ENCODE results near the gene ITPR1. TPM values are rescaled to one million over a fixed set of nuclear protein-coding genes. Genes with fewer than 3 reads are reported as not detected.

ITPR1 gene
- total and polyA plus RNA-seq, 4 donors: 3.7 to 39.4 (median 8.2) TPM

DNA sequence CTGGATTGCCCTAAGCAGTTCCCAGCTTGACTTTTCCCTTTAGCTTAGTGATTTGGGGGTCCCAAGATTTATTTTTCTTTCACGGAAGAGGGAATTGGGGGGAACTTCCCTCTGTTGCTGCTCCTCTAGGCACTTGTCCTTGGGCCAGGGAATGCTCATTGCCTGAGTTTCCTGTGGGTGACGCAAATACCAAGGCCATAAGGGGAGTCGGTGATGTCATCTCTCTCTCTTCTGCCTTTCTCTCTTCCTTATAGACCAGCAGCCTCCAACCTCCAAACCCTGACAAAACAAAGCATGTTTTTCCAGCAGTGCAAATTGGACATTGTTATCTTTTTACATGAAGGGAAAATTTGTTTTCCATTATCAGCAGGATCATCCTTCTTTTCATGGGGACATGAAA is 120.2 kb downstream of the ITPR1 start:
- no peak for TF ChIP-seq HNF4G (IDR thresholded peaks at IDR 0.05)
- TF ChIP-seq FOXA2 (IDR thresholded peaks at IDR 0.05): no peak
- no peak for TF ChIP-seq NR2F2 (IDR thresholded peaks at IDR 0.05)
- TF ChIP-seq YY1 (IDR thresholded peaks at IDR 0.05): no peak
- no peak for TF ChIP-seq SP1 (IDR thresholded peaks at IDR 0.05)
- TF ChIP-seq JUND (IDR thresholded peaks at IDR 0.05): no peak
- TF ChIP-seq, protein P1, sequence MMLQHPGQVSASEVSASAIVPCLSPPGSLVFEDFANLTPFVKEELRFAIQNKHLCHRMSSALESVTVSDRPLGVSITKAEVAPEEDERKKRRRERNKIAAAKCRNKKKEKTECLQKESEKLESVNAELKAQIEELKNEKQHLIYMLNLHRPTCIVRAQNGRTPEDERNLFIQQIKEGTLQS (IDR thresholded peaks at IDR 0.05): no peak
- no peak for TF ChIP-seq EGR1 (IDR thresholded peaks at IDR 0.05; ENCODE audit: low read depth in 2 of 2)
- TF ChIP-seq TAF1 (conservative IDR thresholded peaks at IDR 0.05): no peak
- TF ChIP-seq, protein P2, sequence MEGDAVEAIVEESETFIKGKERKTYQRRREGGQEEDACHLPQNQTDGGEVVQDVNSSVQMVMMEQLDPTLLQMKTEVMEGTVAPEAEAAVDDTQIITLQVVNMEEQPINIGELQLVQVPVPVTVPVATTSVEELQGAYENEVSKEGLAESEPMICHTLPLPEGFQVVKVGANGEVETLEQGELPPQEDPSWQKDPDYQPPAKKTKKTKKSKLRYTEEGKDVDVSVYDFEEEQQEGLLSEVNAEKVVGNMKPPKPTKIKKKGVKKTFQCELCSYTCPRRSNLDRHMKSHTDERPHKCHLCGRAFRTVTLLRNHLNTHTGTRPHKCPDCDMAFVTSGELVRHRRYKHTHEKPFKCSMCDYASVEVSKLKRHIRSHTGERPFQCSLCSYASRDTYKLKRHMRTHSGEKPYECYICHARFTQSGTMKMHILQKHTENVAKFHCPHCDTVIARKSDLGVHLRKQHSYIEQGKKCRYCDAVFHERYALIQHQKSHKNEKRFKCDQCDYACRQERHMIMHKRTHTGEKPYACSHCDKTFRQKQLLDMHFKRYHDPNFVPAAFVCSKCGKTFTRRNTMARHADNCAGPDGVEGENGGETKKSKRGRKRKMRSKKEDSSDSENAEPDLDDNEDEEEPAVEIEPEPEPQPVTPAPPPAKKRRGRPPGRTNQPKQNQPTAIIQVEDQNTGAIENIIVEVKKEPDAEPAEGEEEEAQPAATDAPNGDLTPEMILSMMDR (IDR thresholded peaks at IDR 0.05; ENCODE audit: low read depth, low read length, missing input control): no peak
- TF ChIP-seq GABPA (IDR thresholded peaks at IDR 0.05 in 1 of 2, conservative IDR thresholded peaks at IDR 0.05 in 1 of 2): no peak
- TF ChIP-seq, protein P3, sequence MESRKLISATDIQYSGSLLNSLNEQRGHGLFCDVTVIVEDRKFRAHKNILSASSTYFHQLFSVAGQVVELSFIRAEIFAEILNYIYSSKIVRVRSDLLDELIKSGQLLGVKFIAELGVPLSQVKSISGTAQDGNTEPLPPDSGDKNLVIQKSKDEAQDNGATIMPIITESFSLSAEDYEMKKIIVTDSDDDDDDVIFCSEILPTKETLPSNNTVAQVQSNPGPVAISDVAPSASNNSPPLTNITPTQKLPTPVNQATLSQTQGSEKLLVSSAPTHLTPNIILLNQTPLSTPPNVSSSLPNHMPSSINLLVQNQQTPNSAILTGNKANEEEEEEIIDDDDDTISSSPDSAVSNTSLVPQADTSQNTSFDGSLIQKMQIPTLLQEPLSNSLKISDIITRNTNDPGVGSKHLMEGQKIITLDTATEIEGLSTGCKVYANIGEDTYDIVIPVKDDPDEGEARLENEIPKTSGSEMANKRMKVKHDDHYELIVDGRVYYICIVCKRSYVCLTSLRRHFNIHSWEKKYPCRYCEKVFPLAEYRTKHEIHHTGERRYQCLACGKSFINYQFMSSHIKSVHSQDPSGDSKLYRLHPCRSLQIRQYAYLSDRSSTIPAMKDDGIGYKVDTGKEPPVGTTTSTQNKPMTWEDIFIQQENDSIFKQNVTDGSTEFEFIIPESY (IDR thresholded peaks at IDR 0.05): no peak
- no peak for TF ChIP-seq RXRA (IDR thresholded peaks at IDR 0.05)
- no peak for TF ChIP-seq MAX (IDR thresholded peaks at IDR 0.05)
- no peak for TF ChIP-seq FOXA1 (IDR thresholded peaks at IDR 0.05)
- TF ChIP-seq, protein P4, sequence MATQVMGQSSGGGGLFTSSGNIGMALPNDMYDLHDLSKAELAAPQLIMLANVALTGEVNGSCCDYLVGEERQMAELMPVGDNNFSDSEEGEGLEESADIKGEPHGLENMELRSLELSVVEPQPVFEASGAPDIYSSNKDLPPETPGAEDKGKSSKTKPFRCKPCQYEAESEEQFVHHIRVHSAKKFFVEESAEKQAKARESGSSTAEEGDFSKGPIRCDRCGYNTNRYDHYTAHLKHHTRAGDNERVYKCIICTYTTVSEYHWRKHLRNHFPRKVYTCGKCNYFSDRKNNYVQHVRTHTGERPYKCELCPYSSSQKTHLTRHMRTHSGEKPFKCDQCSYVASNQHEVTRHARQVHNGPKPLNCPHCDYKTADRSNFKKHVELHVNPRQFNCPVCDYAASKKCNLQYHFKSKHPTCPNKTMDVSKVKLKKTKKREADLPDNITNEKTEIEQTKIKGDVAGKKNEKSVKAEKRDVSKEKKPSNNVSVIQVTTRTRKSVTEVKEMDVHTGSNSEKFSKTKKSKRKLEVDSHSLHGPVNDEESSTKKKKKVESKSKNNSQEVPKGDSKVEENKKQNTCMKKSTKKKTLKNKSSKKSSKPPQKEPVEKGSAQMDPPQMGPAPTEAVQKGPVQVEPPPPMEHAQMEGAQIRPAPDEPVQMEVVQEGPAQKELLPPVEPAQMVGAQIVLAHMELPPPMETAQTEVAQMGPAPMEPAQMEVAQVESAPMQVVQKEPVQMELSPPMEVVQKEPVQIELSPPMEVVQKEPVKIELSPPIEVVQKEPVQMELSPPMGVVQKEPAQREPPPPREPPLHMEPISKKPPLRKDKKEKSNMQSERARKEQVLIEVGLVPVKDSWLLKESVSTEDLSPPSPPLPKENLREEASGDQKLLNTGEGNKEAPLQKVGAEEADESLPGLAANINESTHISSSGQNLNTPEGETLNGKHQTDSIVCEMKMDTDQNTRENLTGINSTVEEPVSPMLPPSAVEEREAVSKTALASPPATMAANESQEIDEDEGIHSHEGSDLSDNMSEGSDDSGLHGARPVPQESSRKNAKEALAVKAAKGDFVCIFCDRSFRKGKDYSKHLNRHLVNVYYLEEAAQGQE (IDR thresholded peaks at IDR 0.05): no peak
- TF ChIP-seq RAD21 (IDR thresholded peaks at IDR 0.05): no peak
- H3K36me3 ChIP-seq (ENCODE audit: control insufficient read depth in 4 of 4, insufficient read depth in 3 of 4, low read depth in 1 of 4, low read length in 3 of 4): no peaks in the 10 kb centered on the region
- 81% methylated on average over 3 of the region's 3 CpGs for WGBS
- DNase-seq (ENCODE audit: low spot score): no peak
- H3K4me1 ChIP-seq (ENCODE audit: control insufficient read depth in 4 of 4, insufficient read depth in 4 of 4, low read length in 3 of 4): peaks cover 0 to 11% (median 1%) of the 10 kb centered on the region in 4 donors
- H3K27ac ChIP-seq (ENCODE audit: low read depth in 1 of 2, low read length in 2 of 2): no peak overlapping the region
- no peaks in the 10 kb centered on the region for H3K9me3 ChIP-seq (ENCODE audit: control insufficient read depth in 4 of 4, low read length in 3 of 4)
- H3K4me3 ChIP-seq (ENCODE audit: low read depth in 1 of 3, low read length in 3 of 3): no peak overlapping the region
- no peaks in the 10 kb centered on the region for H3K27me3 ChIP-seq (ENCODE audit: control insufficient read depth in 4 of 4, insufficient read depth in 4 of 4, low read length in 3 of 4)
- no peak overlapping the region for H3K9ac ChIP-seq (ENCODE audit: low read depth in 1 of 2, low read length in 2 of 2)

DNA sequence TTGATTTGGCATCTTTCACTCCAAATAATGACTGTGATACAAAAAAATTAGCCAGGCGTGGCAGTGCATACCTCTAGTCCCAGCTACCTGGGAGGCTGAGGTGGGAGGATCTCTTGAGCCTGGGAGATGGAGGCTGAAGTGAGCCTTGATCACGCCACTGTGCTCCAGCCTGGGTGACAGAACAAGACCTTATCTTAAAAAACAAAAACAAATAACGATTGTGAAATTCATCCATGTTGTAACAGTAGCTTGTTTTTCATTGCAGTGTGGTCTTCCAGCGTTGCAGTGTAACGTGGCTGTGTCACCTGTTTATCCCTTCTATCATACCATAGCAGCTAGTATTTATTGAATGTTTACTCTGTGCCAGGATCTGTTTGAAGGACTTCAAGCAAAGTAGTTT is 120.9 kb downstream of the ITPR1 start:
- H3K36me3 ChIP-seq (ENCODE audit: control insufficient read depth in 4 of 4, insufficient read depth in 3 of 4, low read depth in 1 of 4, low read length in 3 of 4): no peaks in the 10 kb centered on the region
- no peak overlapping the region for H3K27ac ChIP-seq (ENCODE audit: low read depth in 1 of 2, low read length in 2 of 2)
- H3K4me3 ChIP-seq (ENCODE audit: low read depth in 1 of 3, low read length in 3 of 3): no peak overlapping the region
- 47% methylated on average over 5 of the region's 5 CpGs for WGBS
- no peak overlapping the region for H3K9ac ChIP-seq (ENCODE audit: low read depth in 1 of 2, low read length in 2 of 2)
- no peaks in the 10 kb centered on the region for H3K9me3 ChIP-seq (ENCODE audit: control insufficient read depth in 4 of 4, low read length in 3 of 4)
- DNase-seq (ENCODE audit: low spot score): no peak
- H3K4me1 ChIP-seq (ENCODE audit: control insufficient read depth in 4 of 4, insufficient read depth in 4 of 4, low read length in 3 of 4): peaks cover 0 to 11% (median 1%) of the 10 kb centered on the region in 4 donors
- H3K27me3 ChIP-seq (ENCODE audit: control insufficient read depth in 4 of 4, insufficient read depth in 4 of 4, low read length in 3 of 4): no peaks in the 10 kb centered on the region
- no peak for TF ChIP-seq TAF1 (conservative IDR thresholded peaks at IDR 0.05)
- TF ChIP-seq, protein P1 (IDR thresholded peaks at IDR 0.05): no peak
- TF ChIP-seq, protein P4 (IDR thresholded peaks at IDR 0.05): no peak
- TF ChIP-seq GABPA (IDR thresholded peaks at IDR 0.05 in 1 of 2, conservative IDR thresholded peaks at IDR 0.05 in 1 of 2): no peak
- peak; percentile 66 for TF ChIP-seq FOXA2 (IDR thresholded peaks at IDR 0.05)
- TF ChIP-seq NR2F2 (IDR thresholded peaks at IDR 0.05): no peak
- TF ChIP-seq YY1 (IDR thresholded peaks at IDR 0.05): no peak
- TF ChIP-seq EGR1 (IDR thresholded peaks at IDR 0.05; ENCODE audit: low read depth in 2 of 2): no peak
- TF ChIP-seq RXRA (IDR thresholded peaks at IDR 0.05): peak in 1 of 2 donors; percentile 61
- TF ChIP-seq, protein P2 (IDR thresholded peaks at IDR 0.05; ENCODE audit: low read depth, low read length, missing input control): no peak
